Tongue (tissue), 2 donors: Measurements from ENCODE around the gene EFTUD2. TPM values are rescaled to one million over a fixed set of nuclear protein-coding genes. Genes with fewer than 3 reads are reported as not detected.
A peak's percentile ranks its signal among the peaks of the same experiment; 100 is the strongest.

Experiments
- DNase-seq: peaks from one replicate; pipeline ENCODE4 v3.0.0-alpha.2; 2015
- total RNA-seq: library from RNA; depleted of rRNA; stranded (reverse); fragments of >200 nt; gene quantifications from one replicate; pipeline ENCODE4 v1.2.3, GENCODE V29; 2014

The EFTUD2 gene
- total RNA-seq, 1 donor from 2014 or later, result 92.0 TPM

GRCh38 chr17:44887971-44888954 is 11.0 kb downstream of the EFTUD2 start:
- DNase-seq, result no peak

GRCh38 chr17:44887016-44887415 is 12.2 kb downstream of the EFTUD2 start:
- DNase-seq, result no peak

- no peak for DNase-seq
Observed at GRCh38 chr17:44884941-44885340, 14.3 kb downstream of the EFTUD2 start.

- DNase-seq, result no peak
Observed at GRCh38 chr17:44881145-44881544, 18.1 kb downstream of the EFTUD2 start.

DNA sequence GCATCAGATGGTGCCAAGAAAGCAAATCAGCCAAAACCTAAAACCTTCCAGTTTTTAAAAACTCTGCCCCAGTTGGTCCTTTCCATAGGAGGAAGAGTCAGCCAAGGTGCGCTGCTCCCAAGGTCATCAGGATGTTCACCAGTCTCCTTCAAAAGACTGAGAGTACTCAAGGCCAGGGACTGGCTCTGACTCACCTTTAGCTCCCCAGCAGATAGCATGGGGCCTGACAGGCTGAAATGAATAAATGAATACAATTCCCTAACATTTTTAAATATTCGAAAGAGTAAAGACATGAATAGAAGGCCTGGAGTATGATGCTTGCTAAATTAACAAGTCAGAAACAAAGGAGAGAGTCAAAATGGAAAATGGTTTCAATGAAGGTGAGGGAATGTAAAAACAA is 19.2 kb downstream of the EFTUD2 start:
- no peak for DNase-seq

DNA sequence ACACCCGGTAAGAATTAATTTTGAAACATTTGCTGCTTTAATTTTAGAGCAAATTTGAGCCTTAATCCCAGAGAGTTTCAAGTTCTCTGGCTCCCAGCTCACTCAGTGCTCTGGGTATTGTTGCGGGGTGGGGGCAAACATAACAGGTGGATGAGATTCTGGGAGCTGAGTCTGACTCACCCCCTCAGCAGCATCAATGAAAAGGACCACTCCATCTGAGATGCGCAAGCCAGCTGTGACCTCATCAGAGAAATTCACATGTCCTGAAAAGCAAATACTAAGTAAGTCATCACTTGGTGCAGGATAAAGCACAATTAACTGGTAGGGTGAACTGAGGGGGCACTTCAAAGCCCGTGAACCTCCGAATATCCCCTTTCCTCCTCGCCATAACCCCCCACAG is 19.9 kb downstream of the EFTUD2 start:
- no peak for DNase-seq

DNA sequence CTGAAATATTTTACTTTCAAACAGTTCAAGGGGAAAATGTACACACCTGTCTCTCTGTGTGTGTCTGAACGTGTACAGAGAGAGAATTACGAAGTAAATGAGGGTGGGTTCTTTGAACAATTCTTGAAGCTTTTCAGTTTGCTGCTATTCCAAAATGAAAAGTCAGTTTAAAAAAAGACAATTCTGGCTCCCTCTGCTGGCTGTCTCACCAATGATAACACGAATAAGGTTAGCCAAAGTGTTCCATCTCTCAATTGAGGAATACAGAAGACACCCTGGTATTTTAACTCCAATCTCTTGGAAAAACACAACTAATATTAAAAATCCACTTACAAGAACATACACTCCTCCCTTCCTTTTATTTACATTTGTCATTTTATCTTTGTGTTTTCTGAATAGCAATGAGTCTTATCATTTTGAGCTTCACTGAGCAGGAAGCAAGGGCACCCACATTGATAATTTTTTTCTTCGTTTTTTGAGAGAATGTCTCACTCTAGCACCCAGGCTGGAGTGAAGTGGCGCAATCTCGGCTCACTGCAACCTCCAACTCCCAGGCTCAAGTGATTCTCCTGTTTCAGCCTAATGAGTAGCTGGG is 20.5 kb downstream of the EFTUD2 start:
- peak; percentile 73 for DNase-seq

- DNase-seq, result no peak
Observed at GRCh38 chr17:44877121-44877520, 22.1 kb downstream of the EFTUD2 start.

DNA sequence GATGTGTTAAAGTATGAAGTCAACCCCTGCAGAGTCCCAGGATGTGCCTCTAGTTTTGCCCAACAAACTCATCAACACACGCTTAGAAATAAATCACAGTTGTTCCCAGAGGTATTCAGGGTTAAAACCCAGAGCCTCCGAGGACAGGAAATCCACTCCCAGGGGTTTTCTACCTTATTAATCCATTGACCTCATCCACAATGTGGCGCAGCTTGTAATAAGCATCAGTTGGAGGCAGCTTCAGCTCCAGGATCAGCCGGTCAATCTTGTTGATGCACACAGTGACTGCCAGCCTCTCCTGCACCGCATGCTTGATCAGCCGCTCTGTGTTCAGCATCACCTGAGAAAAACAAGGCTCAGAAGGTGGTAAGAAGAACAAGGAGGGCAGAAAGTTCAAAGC is 23.5 kb downstream of the EFTUD2 start:
- DNase-seq, result no peak

- no peak for DNase-seq
Observed at GRCh38 chr17:44872131-44872768, 27.0 kb downstream of the EFTUD2 start.

- DNase-seq, result no peak
Observed at GRCh38 chr17:44871556-44871955, 27.7 kb downstream of the EFTUD2 start.

- DNase-seq, result no peak
Observed at GRCh38 chr17:44867841-44868240, 31.4 kb downstream of the EFTUD2 start.

GRCh38 chr17:44865931-44866330 is 33.3 kb downstream of the EFTUD2 start:
- DNase-seq, result no peak

- DNase-seq, result peak; percentile 91
Observed at GRCh38 chr17:44865231-44865660, 34.0 kb downstream of the EFTUD2 start.

GRCh38 chr17:44864831-44865230 is 34.4 kb downstream of the EFTUD2 start:
- no peak for DNase-seq

- DNase-seq, result no peak
Observed at GRCh38 chr17:44863061-44863918, 36.0 kb downstream of the EFTUD2 start.

- DNase-seq, result no peak
Observed at GRCh38 chr17:44862278-44862914, 36.8 kb downstream of the EFTUD2 start.

DNA sequence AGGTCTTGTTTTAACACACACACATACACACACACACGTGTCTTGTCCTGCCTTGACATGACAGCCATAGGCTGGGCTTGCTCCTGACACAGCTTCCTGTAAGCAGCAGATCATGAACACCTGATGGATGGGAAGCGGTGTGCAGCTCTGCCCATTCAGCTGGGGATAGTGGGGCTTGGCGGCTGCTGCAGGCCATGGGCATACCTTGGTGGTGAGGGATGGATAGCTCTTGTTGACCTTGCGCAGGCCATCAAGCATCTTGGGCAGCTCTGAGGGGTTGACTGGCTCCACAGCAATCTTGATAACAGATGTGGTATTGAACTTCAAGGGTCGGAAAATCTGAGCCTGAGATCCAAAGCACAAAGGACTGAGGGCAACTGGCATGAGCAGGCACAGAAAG is 39.5 kb downstream of the EFTUD2 start:
- no peak for DNase-seq

DNA sequence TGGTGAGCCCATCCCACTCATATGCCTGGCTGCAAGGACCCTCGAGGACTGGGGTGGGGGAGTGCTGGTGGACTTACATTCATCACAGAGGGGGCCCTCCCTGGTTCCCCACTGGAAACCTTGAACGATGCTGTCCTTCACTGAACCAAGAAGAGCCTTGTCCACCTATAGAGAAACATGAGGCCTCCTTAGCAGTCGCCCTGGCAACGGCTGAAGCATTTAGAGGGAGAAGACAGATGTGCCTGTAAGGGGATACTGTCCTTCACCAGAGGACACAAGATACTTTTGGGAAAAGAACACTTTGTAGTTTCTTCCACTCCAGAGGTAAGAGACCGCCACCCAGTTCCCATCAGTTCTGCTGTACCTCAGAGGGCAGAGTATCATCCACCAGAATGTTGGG is 45.1 kb downstream of the EFTUD2 start:
- no peak for DNase-seq

GRCh38 chr17:44850612-44851011 is 48.6 kb downstream of the EFTUD2 start:
- DNase-seq, result no peak

- no peak for DNase-seq
Observed at GRCh38 chr17:44850025-44850424, 49.2 kb downstream of the EFTUD2 start.
